Neural progenitor cell (in vitro differentiated cells): ENCODE data around the gene PSMD5. TPM values are rescaled to one million over a fixed set of nuclear protein-coding genes. Genes with fewer than 3 reads are reported as not detected.

Experiments used
- DNase-seq: peaks from one replicate; pipeline ENCODE4 v3.0.0-alpha.2; 2016; ENCODE audit warnings: low spot score
- H2AFZ ChIP-seq: fragments of 200-600 bp; sonication (generic); replicated peaks from 2 replicates; pipeline ENCODE4 v1.6.1; 2016; ENCODE audit warnings: antibody characterized with exemption
- H3F3A ChIP-seq: fragments of 200-600 bp; sonication (generic); 2 replicates; pipeline ENCODE4 v1.6.1; 2016; ENCODE audit warnings: antibody characterized with exemption, low read depth
- H3K27ac ChIP-seq: fragments of 200-600 bp; sonication (generic); 2 replicates; pipeline ENCODE4 v1.5.1; 2016; ENCODE audit warnings: mild to moderate bottlenecking
- H3K27me3 ChIP-seq: fragments of 200-600 bp; sonication (generic); 2 replicates; pipeline ENCODE4 v1.6.1; 2016; ENCODE audit warnings: mild to moderate bottlenecking, moderate library complexity
- H3K36me3 ChIP-seq: fragments of 200-600 bp; sonication (generic); 2 replicates; pipeline ENCODE4 v1.5.1; 2016
- H3K4me1 ChIP-seq: fragments of 200-600 bp; sonication (generic); 2 replicates; pipeline ENCODE4 v1.6.1; 2016; ENCODE audit warnings: mixed run types
- H3K4me2 ChIP-seq: fragments of 200-600 bp; sonication (generic); 2 replicates; pipeline ENCODE4 v1.6.1; 2016
- H3K4me3 ChIP-seq: fragments of 200-600 bp; sonication (generic); 2 replicates; pipeline ENCODE4 v1.5.1; 2016
- H3K79me2 ChIP-seq: fragments of 200-600 bp; sonication (generic); 2 replicates; pipeline ENCODE4 v1.6.1; 2016; ENCODE audit warnings: low read depth
- H3K9ac ChIP-seq: fragments of 200-600 bp; sonication (generic); 2 replicates; pipeline ENCODE4 v1.6.1; 2016
- H3K9me3 ChIP-seq: fragments of 200-600 bp; sonication (generic); 2 replicates; pipeline ENCODE4 v1.5.1; 2016; ENCODE audit warnings: low read depth
- H4K20me1 ChIP-seq: fragments of 200-600 bp; sonication (generic); 2 replicates; pipeline ENCODE4 v1.6.1; 2016; ENCODE audit warnings: low read depth
- H3K27ac Mint-ChIP-seq: 3 replicates; pipeline ENCODE4 v1.8.0; 2021; ENCODE audit warnings: mixed read lengths
- H3K27me3 Mint-ChIP-seq: 2 replicates; pipeline ENCODE4 v1.8.0; 2022; ENCODE audit warnings: low read depth, mild to moderate bottlenecking, inconsistent platforms, moderate library complexity, mixed read lengths; ENCODE audit not compliant: insufficient read depth
- H3K36me3 Mint-ChIP-seq: 3 replicates; pipeline ENCODE4 v1.8.0; 2021; ENCODE audit warnings: mixed read lengths
- H3K4me1 Mint-ChIP-seq: 3 replicates; pipeline ENCODE4 v1.8.0; 2021; ENCODE audit warnings: mixed read lengths
- H3K4me3 Mint-ChIP-seq: 3 replicates; pipeline ENCODE4 v1.8.0; 2021; ENCODE audit warnings: mild to moderate bottlenecking, moderate library complexity, mixed read lengths
- H3K9me3 Mint-ChIP-seq: 3 replicates; pipeline ENCODE4 v1.8.0; 2020; ENCODE audit warnings: mixed read lengths
- EZH2 ChIP-seq: fragments of 200-600 bp; sonication (generic); IDR thresholded peaks from 2 replicates; pipeline ENCODE4 v1.6.1; 2017; ENCODE audit warnings: antibody characterized with exemption, mild to moderate bottlenecking, moderate library complexity
- EZH2phosphoT487 ChIP-seq: fragments of 200-600 bp; sonication (generic); IDR thresholded peaks from 2 replicates; pipeline ENCODE4 v1.6.1; 2017; ENCODE audit warnings: antibody characterized with exemption
- total RNA-seq: library from RNA; depleted of rRNA; stranded (reverse); fragments of >200 nt; gene quantifications from 2 replicates; pipeline ENCODE4 v1.2.3, GENCODE V29; 2015; ENCODE audit warnings: low replicate concordance
- TF ChIP-seq, protein P1 (sequence below): fragments of 200-600 bp; sonication (generic); IDR thresholded peaks from 2 replicates; pipeline ENCODE4 v1.5.1; 2017; ENCODE audit warnings: antibody characterized with exemption, mild to moderate bottlenecking

PSMD5 gene
- total RNA-seq, 1 donor from 2014 or later: 8.7 TPM

DNA sequence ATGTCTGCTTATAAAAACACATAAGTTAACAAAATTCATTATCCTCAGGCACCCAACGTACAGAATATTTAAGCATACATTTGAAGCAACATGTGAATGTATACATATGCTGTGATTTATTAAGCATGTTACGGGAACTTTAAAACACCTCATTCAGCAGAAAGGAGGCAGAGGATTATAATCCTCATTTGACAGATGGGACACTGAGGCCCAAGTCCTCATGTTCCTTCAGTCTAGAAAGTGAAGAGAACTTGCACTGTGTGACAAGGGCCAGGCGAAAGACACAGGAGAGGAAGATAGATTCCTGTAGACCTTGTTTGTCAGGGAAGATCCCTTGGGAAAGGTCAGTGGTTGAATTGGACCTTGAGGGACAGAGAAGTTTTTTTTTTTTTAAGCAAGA is 7.6 kb upstream of the PSMD5 start:
- Mint-ChIP-seq H3K4me3 (no peak overlapping the region), H3K27me3 (peaks cover 3% of the 10 kb centered on the region), H3K36me3 (no peaks in the 10 kb centered on the region), H3K9me3 (no peaks in the 10 kb centered on the region), H3K4me1 (peaks cover 16% of the 10 kb centered on the region), H3K27ac (no peak overlapping the region)
- Histone ChIP-seq H3K79me2 (no peaks in the 10 kb centered on the region), H3K27ac (no peak overlapping the region), H3K4me3 (no peak overlapping the region), H4K20me1 (no peaks in the 10 kb centered on the region), H3K4me1 (peaks cover 29% of the 10 kb centered on the region), H3K9ac (no peak overlapping the region), H3K4me2 (no peak overlapping the region), H2AFZ (no peak overlapping the region), H3K36me3 (no peaks in the 10 kb centered on the region), H3F3A (peaks cover 13% of the 10 kb centered on the region), H3K9me3 (no peaks in the 10 kb centered on the region), H3K27me3 (no peaks in the 10 kb centered on the region)
- TF ChIP-seq EZH2: no peak
- no peak for TF ChIP-seq EZH2phosphoT487
- TF ChIP-seq, protein P1, sequence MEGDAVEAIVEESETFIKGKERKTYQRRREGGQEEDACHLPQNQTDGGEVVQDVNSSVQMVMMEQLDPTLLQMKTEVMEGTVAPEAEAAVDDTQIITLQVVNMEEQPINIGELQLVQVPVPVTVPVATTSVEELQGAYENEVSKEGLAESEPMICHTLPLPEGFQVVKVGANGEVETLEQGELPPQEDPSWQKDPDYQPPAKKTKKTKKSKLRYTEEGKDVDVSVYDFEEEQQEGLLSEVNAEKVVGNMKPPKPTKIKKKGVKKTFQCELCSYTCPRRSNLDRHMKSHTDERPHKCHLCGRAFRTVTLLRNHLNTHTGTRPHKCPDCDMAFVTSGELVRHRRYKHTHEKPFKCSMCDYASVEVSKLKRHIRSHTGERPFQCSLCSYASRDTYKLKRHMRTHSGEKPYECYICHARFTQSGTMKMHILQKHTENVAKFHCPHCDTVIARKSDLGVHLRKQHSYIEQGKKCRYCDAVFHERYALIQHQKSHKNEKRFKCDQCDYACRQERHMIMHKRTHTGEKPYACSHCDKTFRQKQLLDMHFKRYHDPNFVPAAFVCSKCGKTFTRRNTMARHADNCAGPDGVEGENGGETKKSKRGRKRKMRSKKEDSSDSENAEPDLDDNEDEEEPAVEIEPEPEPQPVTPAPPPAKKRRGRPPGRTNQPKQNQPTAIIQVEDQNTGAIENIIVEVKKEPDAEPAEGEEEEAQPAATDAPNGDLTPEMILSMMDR: no peak
- DNase-seq: no peak

DNA sequence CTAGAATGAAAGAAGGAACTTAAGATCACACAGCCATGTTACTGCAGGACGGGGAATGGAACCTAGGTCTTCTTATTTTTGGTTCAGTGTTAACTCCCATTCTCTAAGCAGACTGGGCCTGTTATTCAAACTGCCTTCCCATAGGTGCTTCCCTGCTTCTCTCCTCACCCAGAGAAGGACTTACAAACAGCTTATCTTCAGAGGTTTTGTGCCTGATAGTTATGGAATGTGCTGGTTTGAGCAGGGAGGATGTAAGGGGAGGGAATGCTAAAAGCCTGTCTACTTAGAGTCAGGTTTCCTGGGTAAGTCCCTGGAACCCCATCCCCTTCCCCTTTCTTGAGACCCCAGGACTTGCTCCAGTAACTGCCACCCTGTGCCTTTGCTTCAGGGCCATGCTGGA is 4.2 kb upstream of the PSMD5 start:
- Mint-ChIP-seq H3K27ac (no peak overlapping the region), H3K4me3 (no peak overlapping the region), H3K27me3 (peaks cover 6% of the 10 kb centered on the region), H3K36me3 (peaks cover 3% of the 10 kb centered on the region), H3K4me1 (peaks cover 6% of the 10 kb centered on the region), H3K9me3 (peaks cover 3% of the 10 kb centered on the region)
- no peaks in the 10 kb centered on the region for H4K20me1 ChIP-seq
- peak overlapping the region; percentile 16 for H3K4me2 ChIP-seq
- no peak for TF ChIP-seq EZH2
- TF ChIP-seq, protein P1: no peak
- TF ChIP-seq EZH2phosphoT487: no peak
- no peak overlapping the region for H3K9ac ChIP-seq
- H3K36me3 ChIP-seq: no peaks in the 10 kb centered on the region
- no peaks in the 10 kb centered on the region for H3K79me2 ChIP-seq
- H3K27ac ChIP-seq: no peak overlapping the region
- no peak overlapping the region for H3K4me3 ChIP-seq
- peak overlapping the region; percentile 57 for H2AFZ ChIP-seq
- no peaks in the 10 kb centered on the region for H3K9me3 ChIP-seq
- DNase-seq: no peak
- H3K4me1 ChIP-seq: peaks cover 15% of the 10 kb centered on the region
- peaks cover 6% of the 10 kb centered on the region for H3F3A ChIP-seq
- H3K27me3 ChIP-seq: no peaks in the 10 kb centered on the region

DNA sequence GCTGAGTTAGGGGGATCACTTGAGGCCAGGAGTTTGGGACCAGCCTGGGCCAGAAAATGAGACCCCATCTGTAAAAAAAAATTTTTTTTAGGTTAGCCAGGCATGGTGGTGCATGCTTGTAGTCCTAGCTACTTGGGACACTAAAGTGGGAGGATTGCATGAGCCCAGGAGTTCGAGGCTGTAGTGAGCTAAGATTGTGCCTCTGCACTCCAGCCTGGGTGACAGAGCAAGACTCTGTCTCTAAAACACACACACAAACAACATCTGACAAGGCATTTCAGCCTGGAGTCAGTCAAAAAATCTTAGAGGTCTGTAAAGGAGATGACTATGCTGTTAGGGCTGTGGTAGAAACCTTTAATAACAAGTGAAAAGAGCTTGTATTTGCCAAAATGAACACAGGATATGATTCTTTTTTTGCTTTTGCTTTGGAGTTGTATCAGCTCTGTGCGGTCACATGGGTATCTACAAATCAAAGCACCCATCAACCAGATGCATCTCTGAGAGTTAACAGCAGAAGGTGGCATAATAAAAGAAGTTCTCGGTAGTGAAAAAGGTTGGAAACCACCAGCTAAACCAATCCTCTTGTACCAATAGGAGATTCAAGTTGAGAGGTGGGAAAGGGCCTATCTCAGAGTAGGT is 3.6 kb upstream of the PSMD5 start:
- Mint-ChIP-seq H3K27ac (no peak overlapping the region), H3K9me3 (peaks cover 3% of the 10 kb centered on the region), H3K4me1 (peaks cover 2% of the 10 kb centered on the region), H3K36me3 (peaks cover 8% of the 10 kb centered on the region), H3K4me3 (no peak overlapping the region), H3K27me3 (peaks cover 6% of the 10 kb centered on the region)
- H3K9ac ChIP-seq: no peak overlapping the region
- H2AFZ ChIP-seq: peak overlapping the region; percentile 57
- H3K4me3 ChIP-seq: no peak overlapping the region
- no peaks in the 10 kb centered on the region for H3K27me3 ChIP-seq
- H3F3A ChIP-seq: peaks cover under 1% of the 10 kb centered on the region
- H3K27ac ChIP-seq: no peak overlapping the region
- peaks cover 10% of the 10 kb centered on the region for H3K4me1 ChIP-seq
- TF ChIP-seq, protein P1: no peak
- TF ChIP-seq EZH2 (no peak), EZH2phosphoT487 (no peak)
- H3K9me3 ChIP-seq: no peaks in the 10 kb centered on the region
- H3K4me2 ChIP-seq: no peak overlapping the region
- no peaks in the 10 kb centered on the region for H4K20me1 ChIP-seq
- no peak for DNase-seq
- H3K79me2 ChIP-seq: no peaks in the 10 kb centered on the region
- no peaks in the 10 kb centered on the region for H3K36me3 ChIP-seq
